ENCODE data around the gene ESYT2. TPM values are rescaled to one million over a fixed set of nuclear protein-coding genes. Genes with fewer than 3 reads are reported as not detected.

Gene ESYT2
- total and polyA plus RNA-seq, 8 donors, result 8.1 to 31.8 (median 27.3) TPM

DNA sequence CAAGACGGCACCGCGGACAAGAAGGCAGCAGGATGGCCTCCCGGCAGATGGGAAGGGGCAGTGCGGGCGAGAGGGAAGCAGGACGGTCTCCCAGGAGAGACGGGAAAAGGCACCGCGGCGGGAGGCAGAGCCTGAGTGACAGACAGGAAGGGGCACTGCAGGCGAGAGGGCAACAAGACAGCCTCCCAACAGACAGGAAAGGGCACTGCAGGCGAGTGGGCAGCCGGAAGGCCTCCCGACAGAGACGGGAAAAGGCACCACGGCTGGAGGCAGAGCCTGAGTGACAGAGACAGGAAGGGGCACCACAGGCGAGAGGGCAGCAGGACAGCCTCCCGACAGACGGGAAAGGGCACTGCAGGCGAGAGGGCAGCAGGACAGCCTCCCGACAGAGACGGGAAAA is 32.6 kb downstream of the ESYT2 start:
- Histone ChIP-seq H3K4me1 (no peaks in the 10 kb centered on the region), H3K36me3 (peaks cover 0 to 24% (median 0%) of the 10 kb centered on the region in 3 donors), H3K9me3 (no peaks in the 10 kb centered on the region), H3K27ac (no peak overlapping the region), H3K27me3 (no peaks in the 10 kb centered on the region), H3K4me3 (no peak overlapping the region)
- no peak for DNase-seq
- TF ChIP-seq, protein P1, sequence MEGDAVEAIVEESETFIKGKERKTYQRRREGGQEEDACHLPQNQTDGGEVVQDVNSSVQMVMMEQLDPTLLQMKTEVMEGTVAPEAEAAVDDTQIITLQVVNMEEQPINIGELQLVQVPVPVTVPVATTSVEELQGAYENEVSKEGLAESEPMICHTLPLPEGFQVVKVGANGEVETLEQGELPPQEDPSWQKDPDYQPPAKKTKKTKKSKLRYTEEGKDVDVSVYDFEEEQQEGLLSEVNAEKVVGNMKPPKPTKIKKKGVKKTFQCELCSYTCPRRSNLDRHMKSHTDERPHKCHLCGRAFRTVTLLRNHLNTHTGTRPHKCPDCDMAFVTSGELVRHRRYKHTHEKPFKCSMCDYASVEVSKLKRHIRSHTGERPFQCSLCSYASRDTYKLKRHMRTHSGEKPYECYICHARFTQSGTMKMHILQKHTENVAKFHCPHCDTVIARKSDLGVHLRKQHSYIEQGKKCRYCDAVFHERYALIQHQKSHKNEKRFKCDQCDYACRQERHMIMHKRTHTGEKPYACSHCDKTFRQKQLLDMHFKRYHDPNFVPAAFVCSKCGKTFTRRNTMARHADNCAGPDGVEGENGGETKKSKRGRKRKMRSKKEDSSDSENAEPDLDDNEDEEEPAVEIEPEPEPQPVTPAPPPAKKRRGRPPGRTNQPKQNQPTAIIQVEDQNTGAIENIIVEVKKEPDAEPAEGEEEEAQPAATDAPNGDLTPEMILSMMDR (IDR thresholded peaks at IDR 0.05), result no peak
- intact Hi-C loops (cut with DNase I), result no loop called here
- ATAC-seq, result no peak
- 80 to 85% methylated on average over 17 to 23 of the region's 23 CpGs for WGBS, 2 donors
- no peak for FAIRE-seq

DNA sequence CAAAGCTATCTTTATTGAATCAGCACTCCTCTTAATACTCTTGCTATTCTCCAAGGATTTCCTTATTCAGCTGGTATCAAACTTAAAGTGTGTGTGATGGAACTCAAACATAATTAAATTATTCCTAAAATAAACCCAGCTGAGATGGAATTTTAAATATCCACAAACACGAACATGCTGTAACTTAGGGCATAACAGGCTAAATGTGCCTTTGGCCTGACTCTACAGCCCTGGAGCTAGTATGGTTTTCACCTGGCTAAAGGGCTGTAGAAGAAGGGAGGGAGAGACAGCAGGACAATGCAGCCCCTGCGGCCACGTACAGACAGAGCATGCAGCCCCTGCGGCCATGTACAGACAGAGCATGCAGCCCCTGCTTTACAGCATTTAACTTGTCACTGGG is 34.0 kb downstream of the ESYT2 start:
- DNase-seq (no peak), FAIRE-seq (no peak), ATAC-seq (no peak)
- H3K36me3 ChIP-seq, result peaks cover 0 to 34% (median 4%) of the 10 kb centered on the region in 3 donors
- intact Hi-C loops (cut with DNase I), result no loop called here
- H3K9me3 ChIP-seq, result no peaks in the 10 kb centered on the region
- no peaks in the 10 kb centered on the region for H3K4me1 ChIP-seq
- H3K27me3 ChIP-seq, result no peaks in the 10 kb centered on the region
- H3K4me3 ChIP-seq, result no peak overlapping the region
- H3K27ac ChIP-seq, result no peak overlapping the region
- TF ChIP-seq, protein P1 (IDR thresholded peaks at IDR 0.05), result no peak
- 72 to 80% methylated on average over 4 of the region's 4 CpGs for WGBS, 2 donors

DNA sequence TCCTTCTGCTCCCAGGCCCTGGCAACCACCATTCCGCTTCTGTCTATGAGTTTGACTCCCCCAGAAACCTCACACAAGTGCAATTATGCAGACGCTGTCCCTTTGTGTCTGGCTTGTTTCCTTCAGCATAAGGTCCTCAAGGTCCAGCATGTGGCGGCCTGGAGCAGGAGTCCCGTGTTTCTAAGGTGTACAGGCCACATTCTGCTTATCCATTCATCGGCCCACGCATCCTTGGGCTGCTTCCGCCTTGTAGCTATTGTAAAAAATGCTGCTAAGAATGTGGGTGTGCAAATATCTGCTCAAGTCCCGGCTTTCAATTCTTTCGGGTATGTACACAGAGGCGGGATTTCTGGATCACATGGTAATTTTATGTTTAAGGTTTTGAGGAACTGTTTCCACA is 38.2 kb downstream of the ESYT2 start:
- H3K36me3 ChIP-seq, result peaks cover 0 to 32% (median 4%) of the 10 kb centered on the region in 3 donors
- TF ChIP-seq, protein P1 (IDR thresholded peaks at IDR 0.05), result no peak
- ATAC-seq (no peak), DNase-seq (no peak), FAIRE-seq (no peak)
- no peaks in the 10 kb centered on the region for H3K4me1 ChIP-seq
- intact Hi-C loops (cut with DNase I), result no loop called here
- no peak overlapping the region for H3K27ac ChIP-seq
- H3K4me3 ChIP-seq, result no peak overlapping the region
- WGBS, 2 donors, result 94% methylated on average over 10 of the region's 10 CpGs
- no peaks in the 10 kb centered on the region for H3K27me3 ChIP-seq
- H3K9me3 ChIP-seq, result peaks cover 0 to 3% (median 0%) of the 10 kb centered on the region in 4 donors

DNA sequence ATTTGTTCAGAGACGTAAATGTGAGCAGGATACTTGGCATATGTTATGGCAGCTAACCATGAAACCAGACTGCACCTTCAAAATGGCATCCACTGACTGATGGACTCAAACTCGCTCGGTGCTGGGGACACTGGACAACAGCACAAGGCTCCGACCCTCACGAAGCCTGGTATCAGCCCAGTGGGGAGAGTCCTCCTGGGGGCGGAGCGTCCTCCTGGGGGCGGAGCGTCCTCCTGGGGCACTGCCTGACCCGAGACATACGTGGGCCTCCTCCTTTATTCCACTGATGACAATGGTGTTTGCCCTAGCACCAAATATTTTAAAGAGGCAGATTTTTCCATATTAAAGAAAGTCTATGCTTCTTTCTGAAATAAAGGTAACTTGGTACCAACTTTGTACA is 39.5 kb downstream of the ESYT2 start:
- no peaks in the 10 kb centered on the region for H3K4me1 ChIP-seq

DNA sequence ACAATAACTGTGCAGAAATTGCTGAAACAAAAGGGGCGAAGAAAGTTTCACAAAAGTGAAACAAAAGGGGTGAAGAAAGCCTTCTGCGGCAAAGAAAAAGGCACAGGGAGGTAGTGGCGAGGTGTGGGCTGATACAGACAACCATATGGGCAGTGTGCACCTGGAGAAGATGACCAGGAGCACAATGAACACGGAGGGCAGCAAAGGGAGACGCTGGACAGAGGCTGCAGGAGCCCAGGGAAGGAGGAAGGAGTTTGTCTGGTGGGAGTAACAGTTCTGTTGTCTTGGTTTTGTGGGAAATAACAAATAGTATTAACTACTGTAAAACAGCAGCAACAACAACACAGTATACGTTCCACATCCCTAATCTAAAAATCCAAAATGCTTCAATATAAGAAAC is 42.4 kb downstream of the ESYT2 start:
- FAIRE-seq, result no peak
- intact Hi-C loops (cut with DNase I), result no loop called here
- no peak for DNase-seq
- Histone ChIP-seq H3K27ac (no peak overlapping the region), H3K4me3 (no peak overlapping the region), H3K9me3 (peaks cover 0 to 3% (median 0%) of the 10 kb centered on the region in 4 donors), H3K27me3 (no peaks in the 10 kb centered on the region), H3K36me3 (peaks cover 0 to 27% (median 4%) of the 10 kb centered on the region in 3 donors), H3K4me1 (no peaks in the 10 kb centered on the region)
- WGBS, 2 donors, result 89 to 90% methylated on average over 6 of the region's 6 CpGs
- no peak for ATAC-seq
- TF ChIP-seq, protein P1 (IDR thresholded peaks at IDR 0.05), result no peak

More for the DNA sequence above, 39.5 kb downstream of the ESYT2 start:
- no peaks in the 10 kb centered on the region for H3K27me3 ChIP-seq
- DNase-seq, result no peak
- intact Hi-C loops (cut with DNase I), result no loop called here
- no peak overlapping the region for H3K27ac ChIP-seq
- no peak overlapping the region for H3K4me3 ChIP-seq
- ATAC-seq, result no peak
- TF ChIP-seq, protein P1 (IDR thresholded peaks at IDR 0.05), result no peak
- peaks cover 0 to 23% (median 4%) of the 10 kb centered on the region in 3 donors for H3K36me3 ChIP-seq
- peaks cover 0 to 3% (median 0%) of the 10 kb centered on the region in 4 donors for H3K9me3 ChIP-seq
- 93 to 96% methylated on average over 11 of the region's 11 CpGs for WGBS, 2 donors
- FAIRE-seq, result no peak

Measured in pancreas (tissue), 10 donors.